Upper lobe of left lung (tissue), 4 donors: ENCODE data around the gene PXDN.

ENCODE experiments used
- CTCF ChIP-seq, 6 experiments: fragments of 450-650 bp in 4 of 6; fragments of 200-600 bp in 2 of 6; sonication (generic) in 2 of 6; IDR thresholded peaks; one replicate each; pipeline ENCODE4 v1.5.1; 2016 to 2019; ENCODE audit warnings: antibody characterized with exemption in 6 of 6
- POLR2AphosphoS5 ChIP-seq, 2 donors: sonication (generic); formaldehyde crosslinking; IDR thresholded peaks; one replicate each; pipeline ENCODE4 v1.5.1; 2017; ENCODE audit warnings: antibody characterized with exemption in 2 of 2

- TF ChIP-seq CTCF (IDR thresholded peaks at IDR 0.05) (no peak), POLR2AphosphoS5 (IDR thresholded peaks at IDR 0.05) (no peak)
Measured at GRCh38 chr2:1770566-1771380, 26.5 kb upstream of the PXDN start.
